T-helper 2 cell (primary cell): Measurements from ENCODE around the gene C9orf50.
"Not testable (repeated sequence)": the region's sequence is repeated elsewhere in the genome, so short reads cannot be mapped to it uniquely, and the experiment has no call there.

Source experiments
- DNase-seq, 5 experiments: peaks; one replicate each; pipeline versions ENCODE4 v3.0.0 to v3.0.0-alpha.2; 2012 to 2022

C9orf50 gene

DNA sequence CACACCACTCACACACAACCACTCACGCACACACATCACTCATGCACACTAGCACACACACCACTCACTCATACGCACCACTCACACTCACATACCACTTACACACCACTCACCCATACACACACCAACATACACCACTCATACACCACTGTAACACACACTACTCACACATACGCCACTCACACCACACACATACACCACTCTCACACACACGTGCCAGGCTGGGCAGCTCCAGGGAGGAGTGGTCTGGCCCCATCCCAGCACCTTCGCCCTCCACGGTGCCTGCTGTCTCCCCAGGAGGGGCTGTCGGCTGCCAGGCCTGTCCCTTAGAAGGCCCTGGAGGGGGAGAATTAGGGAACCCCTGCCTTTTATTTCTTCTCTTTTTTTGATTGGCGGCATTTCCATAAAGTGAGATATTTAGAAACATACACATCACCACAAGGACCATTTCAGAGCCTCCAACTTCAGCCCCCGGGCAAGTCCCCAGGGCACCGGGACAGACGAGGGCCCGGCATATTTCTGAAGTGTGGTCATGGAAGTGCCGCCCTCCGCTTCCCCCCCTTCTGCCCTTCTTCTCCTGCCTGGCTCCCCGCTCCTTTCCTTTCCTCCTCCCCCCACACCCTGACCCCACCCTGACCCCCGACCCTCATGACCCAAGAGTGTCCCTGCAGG, 27.3 kb upstream of the C9orf50 start:
- no peak for DNase-seq

- DNase-seq: no peak
Measured at GRCh38 chr9:129647635-129648034, 26.7 kb upstream of the C9orf50 start.

DNA sequence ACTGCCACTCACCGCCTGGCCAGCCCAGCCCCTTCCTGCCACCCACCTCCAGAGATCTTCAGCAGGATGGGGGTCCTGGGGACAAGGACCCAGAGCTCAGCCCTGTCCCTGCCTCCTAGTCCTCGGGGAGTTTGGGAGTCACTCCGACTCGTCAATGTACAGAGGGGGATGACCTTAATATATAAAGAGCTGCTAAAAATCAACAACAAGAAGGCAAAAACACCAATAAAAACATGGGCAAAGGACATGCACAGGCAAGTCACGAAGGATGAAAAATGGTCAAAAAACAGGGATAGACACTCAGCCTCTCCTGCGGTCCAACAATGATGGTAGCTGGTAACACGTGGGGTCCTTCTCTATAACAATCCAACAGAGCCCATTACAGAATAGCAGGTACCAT, 25.8 kb upstream of the C9orf50 start:
- no peak for DNase-seq

- DNase-seq: no peak
Measured at GRCh38 chr9:129646252-129646651, 25.4 kb upstream of the C9orf50 start.

DNA sequence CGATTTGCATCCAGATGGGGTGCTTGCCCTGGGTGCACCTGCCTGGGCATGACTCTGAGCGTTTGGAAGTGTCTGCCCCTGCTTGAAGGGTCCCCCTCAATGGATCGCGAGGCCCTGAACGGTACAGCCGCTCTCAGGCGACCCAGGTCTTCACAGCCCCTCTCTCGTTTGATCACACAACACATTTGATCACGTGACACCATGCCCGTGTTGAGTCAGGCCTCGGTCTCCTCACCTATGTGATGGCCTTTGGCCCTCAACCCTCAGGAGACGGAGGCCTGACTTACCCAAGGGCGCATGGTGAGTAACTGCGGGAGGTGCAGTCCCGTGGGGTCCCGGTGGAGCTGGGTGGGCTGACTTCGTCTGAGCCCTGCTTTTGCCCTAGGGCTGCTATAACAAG, 24.0 kb upstream of the C9orf50 start:
- DNase-seq: no peak

- no peak for DNase-seq
Measured at GRCh38 chr9:129644365-129644764, 23.5 kb upstream of the C9orf50 start.

DNA sequence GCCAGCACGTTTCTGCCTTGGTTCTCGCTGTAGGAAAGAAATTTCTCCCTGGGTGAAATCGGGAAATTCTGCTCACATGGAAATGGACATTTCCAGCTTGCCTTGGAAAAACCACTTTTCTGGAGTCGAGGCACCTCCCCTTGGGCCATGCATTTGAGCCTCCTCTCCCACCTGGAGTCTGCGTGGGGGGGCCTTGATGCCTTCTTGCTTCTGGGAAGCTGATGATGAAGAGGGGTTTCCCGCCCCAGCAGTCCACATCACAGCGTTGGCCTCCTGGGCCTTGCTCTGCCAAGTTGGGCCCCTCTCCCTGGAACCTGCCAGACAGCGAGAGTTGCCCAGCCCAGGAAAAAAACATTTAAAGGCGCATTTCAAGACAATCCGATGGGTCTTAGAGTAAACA, 22.8 kb upstream of the C9orf50 start:
- DNase-seq: no peak

GRCh38 chr9:129641750-129642585, 21.1 kb upstream of the C9orf50 start, which contains the start of gene ASB6:
Gene ASB6, minus strand, starts transcription at chr9:129642151. Its CDS starts 152 bp downstream, at chr9:129641999.
- peak; percentile 84 to 95 (median 90) for DNase-seq

DNA sequence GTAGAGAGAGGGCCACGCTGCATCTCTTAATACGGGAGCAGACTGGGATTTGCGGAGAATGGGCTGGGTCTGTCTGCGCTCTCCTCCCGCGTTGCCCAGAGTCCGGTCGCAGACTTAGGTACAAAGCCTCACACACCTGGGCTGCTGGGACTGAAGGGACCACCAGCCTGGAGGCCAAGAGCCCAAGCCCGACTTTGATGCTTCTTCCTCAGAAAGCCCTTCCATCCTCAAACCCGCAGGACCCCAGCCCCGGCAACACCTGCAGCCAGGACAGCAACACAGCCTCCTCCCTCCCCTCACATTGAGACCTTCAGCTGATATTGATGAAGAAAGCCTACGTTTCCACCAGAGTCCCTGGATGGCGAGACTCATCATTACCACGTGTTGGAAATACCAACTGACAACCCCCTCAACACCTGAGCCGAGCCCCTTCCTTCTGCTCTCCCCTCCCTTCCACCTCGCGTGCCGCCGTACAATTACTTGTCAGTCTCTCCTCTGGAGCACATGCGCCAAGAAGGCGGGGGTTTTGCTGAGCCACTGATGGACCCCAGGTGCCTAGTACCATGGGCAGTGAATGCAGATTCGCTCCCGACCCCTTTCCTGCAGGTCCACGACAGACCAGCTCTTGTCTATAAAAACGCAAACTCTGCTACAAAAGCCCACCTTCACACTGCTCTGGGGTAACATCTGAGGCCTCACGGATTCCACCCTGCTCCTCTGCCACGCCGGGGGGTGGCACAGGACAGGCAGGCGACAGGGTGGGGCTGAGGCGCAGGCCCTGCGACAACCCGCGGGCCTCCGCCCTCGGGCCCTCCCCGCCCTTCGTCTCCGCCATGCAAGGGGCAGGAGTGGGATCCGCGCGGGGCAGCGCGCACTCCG, 20.2 kb upstream of the C9orf50 start:
- no peak for DNase-seq

GRCh38 chr9:129640086-129640870, 19.4 kb upstream of the C9orf50 start:
- no peak for DNase-seq

DNA sequence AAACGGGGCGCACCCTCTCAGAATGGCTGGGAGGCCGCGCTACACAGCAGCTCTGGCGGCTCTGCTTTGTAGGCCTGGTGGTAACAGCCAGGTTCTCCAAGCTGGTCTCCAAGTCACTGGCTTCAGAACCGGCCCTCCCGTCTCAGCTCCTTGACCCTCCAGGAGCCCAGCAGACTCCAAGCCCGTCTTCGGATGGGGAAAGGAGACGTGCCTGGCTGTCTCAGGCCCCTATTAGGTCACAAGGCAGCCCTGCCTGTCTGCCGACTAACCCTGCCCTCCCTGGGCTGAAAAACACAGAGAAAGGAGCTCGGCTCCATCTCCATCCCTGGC, 18.8 kb upstream of the C9orf50 start:
- DNase-seq: no peak

DNA sequence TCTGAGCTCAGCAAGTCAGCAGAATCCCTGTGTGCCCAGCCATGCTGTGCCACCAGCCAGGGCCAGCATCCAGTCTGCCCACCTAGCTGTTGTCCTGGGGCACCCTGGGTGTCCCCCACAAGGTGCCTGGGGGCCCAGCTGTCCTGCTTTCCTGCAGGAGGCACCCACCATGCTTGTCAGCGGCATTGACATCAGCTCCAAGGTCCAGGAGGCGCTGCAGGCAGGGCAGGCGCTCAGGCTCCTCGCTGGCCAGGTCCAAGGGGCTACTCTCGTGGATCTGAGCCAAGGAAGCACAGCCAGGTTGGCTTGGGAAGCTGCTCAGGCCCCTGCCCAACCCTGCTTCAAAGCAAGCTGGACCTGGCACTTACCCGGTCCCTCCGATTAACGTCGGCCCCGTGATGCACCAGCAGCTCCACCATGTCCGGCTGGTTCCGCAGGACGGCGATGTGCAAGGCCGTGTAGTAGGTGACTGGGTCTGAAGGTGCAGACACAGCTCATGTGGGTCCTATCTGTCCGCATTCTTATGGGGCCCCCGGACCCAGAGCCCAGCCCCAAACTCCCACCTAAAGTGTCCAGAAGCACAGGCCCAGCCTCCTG, 18.2 kb upstream of the C9orf50 start:
- no peak for DNase-seq

GRCh38 chr9:129637673-129638439, 17.0 kb upstream of the C9orf50 start:
- DNase-seq: no peak

GRCh38 chr9:129637102-129637501, 16.2 kb upstream of the C9orf50 start:
- DNase-seq: no peak

- not testable (repeated sequence) for DNase-seq
Measured at GRCh38 chr9:129636343-129636742, 15.4 kb upstream of the C9orf50 start.

DNA sequence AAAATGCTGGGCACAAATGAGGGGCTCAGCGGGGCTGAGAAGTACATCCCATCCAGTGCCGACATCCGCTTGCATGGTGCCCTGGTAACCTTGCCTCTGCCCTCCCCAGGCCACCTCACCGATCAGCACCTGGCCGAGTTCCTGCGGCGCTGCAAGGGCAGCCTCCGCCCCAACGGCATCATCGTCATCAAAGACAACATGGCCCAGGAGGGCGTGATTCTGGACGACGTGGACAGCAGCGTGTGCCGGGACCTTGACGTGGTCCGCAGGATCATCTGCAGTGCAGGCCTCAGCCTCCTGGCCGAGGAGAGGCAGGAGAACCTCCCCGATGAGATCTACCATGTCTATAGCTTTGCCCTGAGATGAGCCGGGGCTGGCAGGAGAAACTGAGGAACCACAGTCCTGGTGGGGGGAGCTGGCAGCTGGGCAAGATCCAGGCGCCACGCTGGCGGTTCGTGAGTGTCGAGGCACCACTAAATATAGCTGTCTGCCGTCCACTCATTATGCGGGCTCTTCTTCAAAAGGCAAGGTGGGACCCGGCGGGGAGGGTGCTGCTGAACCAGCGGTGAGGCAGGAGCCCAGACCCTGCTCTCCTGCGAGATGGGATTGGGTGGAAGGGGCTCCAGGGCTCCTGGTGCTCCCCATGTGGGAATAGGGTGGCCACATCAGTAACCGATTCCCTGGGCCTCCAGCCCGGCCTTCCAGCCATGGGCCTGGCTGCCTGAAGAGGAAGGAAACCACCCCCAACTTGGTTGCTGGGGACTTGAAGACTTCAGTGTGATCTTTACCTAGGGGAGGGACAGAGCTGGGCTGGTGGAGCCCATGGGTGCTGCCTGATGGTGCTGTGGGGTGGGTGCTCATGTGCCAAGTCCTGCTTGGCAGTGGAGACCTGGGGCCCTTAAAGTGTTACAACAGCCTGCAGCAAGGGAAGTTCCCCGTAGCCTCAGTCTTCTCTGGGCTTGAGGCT, 14.5 kb upstream of the C9orf50 start:
- DNase-seq: no peak

GRCh38 chr9:129633848-129634247, 12.9 kb upstream of the C9orf50 start:
- DNase-seq: no peak

DNA sequence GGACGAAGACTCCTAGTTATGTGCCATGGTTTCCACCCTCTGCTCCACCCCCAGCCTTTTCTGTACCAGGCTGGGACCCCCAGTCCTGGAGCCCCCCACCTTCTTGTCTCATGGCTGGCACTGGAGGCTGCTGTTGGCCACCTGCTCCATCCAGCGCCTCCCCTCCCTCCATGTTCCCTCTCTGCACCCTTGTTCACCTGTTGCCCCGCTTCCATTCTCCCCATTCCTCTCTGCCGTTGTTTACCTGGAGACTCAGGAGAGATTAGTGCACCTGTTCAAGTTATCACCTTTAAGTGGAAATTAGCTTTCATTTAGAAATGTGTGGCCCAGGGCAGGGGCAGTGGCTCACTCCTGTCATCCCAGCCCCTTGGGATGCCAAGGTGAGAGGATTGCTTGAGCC, 12.3 kb upstream of the C9orf50 start:
- DNase-seq: no peak

GRCh38 chr9:129632460-129632859, 11.6 kb upstream of the C9orf50 start:
- DNase-seq: no peak

DNA sequence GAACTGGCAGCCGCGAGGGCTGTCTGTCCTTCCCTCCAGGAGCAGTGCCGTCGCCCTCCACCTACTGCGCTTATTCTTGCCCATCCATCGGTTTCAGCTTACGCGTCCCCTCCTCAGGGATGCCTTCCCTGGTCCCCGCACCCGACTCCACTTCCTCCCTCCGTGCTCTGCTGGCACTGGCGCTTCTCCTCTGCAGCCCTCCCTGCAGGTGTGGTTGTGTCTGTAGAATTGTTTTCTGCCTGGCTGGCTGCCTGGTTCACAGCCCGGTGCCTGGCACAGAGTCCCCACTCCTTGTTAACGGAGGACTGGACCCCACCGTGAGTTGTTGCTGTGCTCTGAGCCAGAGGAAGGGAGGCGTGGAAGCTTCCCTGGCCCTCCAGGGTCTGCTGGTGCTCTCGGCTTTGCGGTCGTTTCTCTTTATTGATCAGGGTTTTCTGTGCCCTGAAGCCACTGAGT, 10.8 kb upstream of the C9orf50 start:
- DNase-seq: no peak
